HUES48 (cell line): ENCODE results near the gene HCN1.
A peak's percentile ranks its signal among the peaks of the same experiment; 100 is the strongest.

Experiments
- H3K27ac ChIP-seq: one replicate; pipeline ENCODE4 v1.7.0; 2013; ENCODE audit warnings: low read depth, low read length, inconsistent platforms
- H3K27me3 ChIP-seq: 2 replicates; pipeline ENCODE4 v1.6.1; 2013; ENCODE audit warnings: mild to moderate bottlenecking, low read length; ENCODE audit not compliant: control insufficient read depth, insufficient read depth
- H3K36me3 ChIP-seq: 2 replicates; pipeline ENCODE4 v1.6.1; 2013; ENCODE audit warnings: low read length; ENCODE audit not compliant: control insufficient read depth, insufficient read depth
- H3K4me1 ChIP-seq: 2 replicates; pipeline ENCODE4 v1.6.1; 2013; ENCODE audit warnings: mild to moderate bottlenecking, low read length; ENCODE audit not compliant: control insufficient read depth, insufficient read depth
- H3K4me3 ChIP-seq: 2 replicates; pipeline ENCODE4 v1.5.1; 2013; ENCODE audit warnings: mild to moderate bottlenecking, low read depth, low read length
- H3K9ac ChIP-seq: 2 replicates; pipeline ENCODE4 v1.6.1; 2013; ENCODE audit warnings: mild to moderate bottlenecking, low read depth, low read length, moderate library complexity
- H3K9me3 ChIP-seq: 2 replicates; pipeline ENCODE4 v1.6.1; 2013; ENCODE audit warnings: low read length; ENCODE audit not compliant: control insufficient read depth, insufficient read depth

The HCN1 gene

DNA sequence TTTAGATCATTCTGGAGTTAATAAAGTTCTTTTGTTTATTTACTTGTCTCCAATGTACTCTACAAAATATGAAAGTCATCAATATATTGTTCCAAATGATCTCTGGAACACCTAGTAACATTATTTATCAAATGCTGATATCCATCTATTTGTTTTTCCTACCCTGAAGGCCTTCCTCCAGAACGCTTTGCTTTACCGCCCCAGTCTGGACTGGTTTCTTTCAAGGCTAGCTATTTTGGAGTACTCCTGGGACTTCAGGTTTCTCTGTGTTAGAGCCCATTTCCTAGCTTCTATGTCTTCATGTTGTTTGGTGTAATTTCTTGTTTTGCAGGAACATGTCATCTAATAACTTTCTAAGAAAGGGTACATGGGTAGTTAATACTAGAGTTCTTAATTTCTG, 9.6 kb downstream of the HCN1 start:
- Histone ChIP-seq H3K9ac (no peak overlapping the region), H3K27ac (no peak overlapping the region), H3K36me3 (no peaks in the 10 kb centered on the region), H3K27me3 (no peaks in the 10 kb centered on the region), H3K4me3 (no peak overlapping the region), H3K4me1 (no peaks in the 10 kb centered on the region), H3K9me3 (no peaks in the 10 kb centered on the region)

DNA sequence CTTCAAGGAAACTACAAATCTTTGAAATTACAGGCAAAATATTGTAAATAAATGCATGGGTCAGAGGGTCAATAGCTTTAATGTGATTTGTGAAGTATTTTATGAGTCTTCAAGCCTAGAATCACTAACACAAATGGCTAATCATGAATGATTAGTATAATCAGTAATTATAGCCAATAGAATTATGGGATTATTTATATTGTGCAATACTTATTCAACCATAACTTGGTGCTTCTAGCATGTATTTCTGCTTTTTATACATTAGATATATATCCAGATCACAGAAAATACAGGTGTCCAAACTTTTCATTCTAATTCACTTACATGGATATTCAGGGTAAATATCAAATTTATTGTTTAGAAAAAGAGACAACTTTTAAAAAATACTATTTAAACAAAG, 12.1 kb downstream of the HCN1 start:
- Histone ChIP-seq H3K4me1 (no peaks in the 10 kb centered on the region; the same call in none of the 2 replicates), H3K27me3 (no peaks in the 10 kb centered on the region), H3K9ac (no peak overlapping the region), H3K4me3 (no peak overlapping the region), H3K27ac (no peak overlapping the region), H3K9me3 (no peaks in the 10 kb centered on the region), H3K36me3 (no peaks in the 10 kb centered on the region)

DNA sequence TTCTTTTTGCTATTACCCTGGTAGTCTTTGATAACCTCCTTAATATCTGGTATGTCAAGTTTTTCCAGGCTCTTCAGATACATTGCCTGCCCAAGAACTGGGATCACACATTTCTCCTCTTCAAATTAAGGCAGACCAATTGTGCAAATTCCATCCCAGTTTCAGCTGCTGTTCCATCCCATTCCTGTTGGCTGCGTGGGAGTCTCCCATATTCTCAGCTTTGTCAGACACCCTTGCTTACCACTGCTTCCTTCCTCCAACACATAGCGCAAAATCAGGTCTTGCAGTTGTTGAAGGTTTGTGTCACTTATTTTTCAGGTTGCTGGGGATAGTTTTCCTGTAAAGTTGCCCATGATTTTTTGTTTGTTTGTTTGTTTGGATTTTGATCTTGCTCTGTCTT, 15.2 kb downstream of the HCN1 start:
- Histone ChIP-seq H3K27me3 (no peaks in the 10 kb centered on the region), H3K9ac (no peak overlapping the region), H3K9me3 (no peaks in the 10 kb centered on the region), H3K27ac (no peak overlapping the region), H3K4me3 (no peak overlapping the region), H3K36me3 (no peaks in the 10 kb centered on the region), H3K4me1 (peaks cover 19% of the 10 kb centered on the region)

DNA sequence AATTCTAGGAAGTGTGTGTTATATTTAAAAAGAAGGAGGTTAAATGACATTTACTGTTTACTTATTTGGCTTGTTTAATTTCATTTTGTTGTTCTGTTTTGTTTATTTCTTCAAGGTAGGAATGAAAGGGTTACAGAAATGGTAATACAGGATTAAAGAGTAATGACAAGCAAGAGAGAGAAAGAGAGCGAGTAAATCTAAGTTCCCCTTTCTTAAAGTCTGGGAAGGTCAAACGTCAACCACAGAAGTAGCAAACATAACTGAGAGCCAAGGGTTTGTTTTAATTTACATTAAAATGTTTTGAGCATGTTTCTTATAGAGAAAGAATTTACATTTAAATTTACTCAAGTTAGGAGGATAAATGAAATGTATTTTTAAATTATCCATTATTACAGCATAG, 18.7 kb downstream of the HCN1 start:
- Histone ChIP-seq H3K9me3 (no peaks in the 10 kb centered on the region), H3K27ac (no peak overlapping the region), H3K9ac (no peak overlapping the region), H3K4me3 (no peak overlapping the region), H3K36me3 (no peaks in the 10 kb centered on the region), H3K4me1 (peaks cover 19% of the 10 kb centered on the region), H3K27me3 (no peaks in the 10 kb centered on the region)

DNA sequence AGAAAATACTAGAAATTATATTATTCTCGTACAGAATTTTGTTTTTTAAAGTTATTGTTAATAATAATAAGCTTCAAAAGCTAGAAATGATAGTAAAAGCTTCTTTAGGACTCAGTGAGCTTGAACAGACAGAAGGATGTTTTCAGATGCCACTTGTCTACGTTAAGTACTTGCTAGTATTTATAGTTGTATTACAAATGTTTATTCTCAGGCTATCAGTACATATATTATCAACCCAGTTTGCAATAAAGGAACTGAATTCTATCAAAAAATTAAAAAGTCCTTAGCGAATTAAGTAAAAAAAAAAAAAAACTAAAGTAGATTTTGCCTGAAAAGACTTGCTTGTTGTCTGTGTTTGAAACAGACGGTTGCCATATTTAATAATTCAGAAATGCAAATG, 23.9 kb downstream of the HCN1 start:
- Histone ChIP-seq H3K27ac (no peak overlapping the region), H3K4me3 (no peak overlapping the region), H3K4me1 (peaks cover 4% of the 10 kb centered on the region), H3K36me3 (no peaks in the 10 kb centered on the region), H3K27me3 (no peaks in the 10 kb centered on the region), H3K9me3 (no peaks in the 10 kb centered on the region), H3K9ac (no peak overlapping the region)

DNA sequence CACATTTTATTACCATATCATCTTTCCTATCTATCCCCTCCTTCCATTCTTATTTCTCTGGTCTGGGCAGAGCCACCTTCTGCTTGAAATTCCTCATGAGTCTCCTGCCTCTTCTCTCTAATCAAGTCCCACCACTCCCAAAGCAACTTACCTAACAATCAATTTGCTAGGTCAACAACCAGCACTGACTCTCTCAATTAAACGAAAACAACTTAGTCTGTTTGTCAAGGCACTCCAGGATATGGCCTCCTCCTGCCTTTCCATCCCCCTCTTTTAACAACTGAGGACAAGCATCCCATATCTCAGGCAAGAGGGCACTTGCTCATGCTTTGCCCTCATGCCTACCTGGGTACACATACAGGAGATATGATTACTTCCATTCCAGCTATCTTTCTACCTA, 47.4 kb downstream of the HCN1 start:
- Histone ChIP-seq H3K27ac (peak overlapping the region; percentile 3), H3K4me3 (no peak overlapping the region), H3K36me3 (no peaks in the 10 kb centered on the region)

GRCh38 chr5:45643056-45643455, 53.1 kb downstream of the HCN1 start:
- H3K27me3 ChIP-seq = no peaks in the 10 kb centered on the region
- no peaks in the 10 kb centered on the region for H3K9me3 ChIP-seq
- no peaks in the 10 kb centered on the region for H3K4me1 ChIP-seq
- H3K36me3 ChIP-seq = no peaks in the 10 kb centered on the region
- no peak overlapping the region for H3K9ac ChIP-seq
- no peak overlapping the region for H3K4me3 ChIP-seq
- H3K27ac ChIP-seq = no peak overlapping the region

More for the DNA sequence above, 47.4 kb downstream of the HCN1 start:
- Histone ChIP-seq H3K9ac (no peak overlapping the region), H3K9me3 (no peaks in the 10 kb centered on the region), H3K27me3 (no peaks in the 10 kb centered on the region), H3K4me1 (peaks cover 6% of the 10 kb centered on the region)

GRCh38 chr5:45642370-45642769, 53.8 kb downstream of the HCN1 start:
- no peak overlapping the region for H3K9ac ChIP-seq
- no peak overlapping the region for H3K4me3 ChIP-seq
- no peaks in the 10 kb centered on the region for H3K4me1 ChIP-seq
- H3K27ac ChIP-seq = no peak overlapping the region
- H3K27me3 ChIP-seq = no peaks in the 10 kb centered on the region
- H3K9me3 ChIP-seq = no peaks in the 10 kb centered on the region
- H3K36me3 ChIP-seq = no peaks in the 10 kb centered on the region

DNA sequence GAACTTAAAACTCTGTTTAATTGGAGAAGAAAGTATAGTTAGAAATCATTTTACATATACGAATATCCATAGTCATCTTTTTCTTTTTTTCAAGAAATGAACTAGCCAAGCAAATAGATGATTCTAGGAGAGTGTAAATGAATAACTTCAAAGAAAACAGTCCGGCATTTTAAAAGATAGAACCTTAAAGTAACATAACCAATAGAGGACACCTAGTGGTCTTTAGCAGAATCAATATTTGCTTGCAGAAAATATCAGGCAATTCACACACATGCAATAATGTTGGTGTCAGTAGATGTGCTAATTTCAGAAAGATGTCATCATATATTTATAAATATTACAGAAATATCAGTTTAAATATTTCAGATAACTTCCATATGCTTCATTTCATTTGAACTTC, 57.1 kb downstream of the HCN1 start:
- Histone ChIP-seq H3K36me3 (no peaks in the 10 kb centered on the region), H3K9me3 (no peaks in the 10 kb centered on the region), H3K27me3 (no peaks in the 10 kb centered on the region), H3K9ac (no peak overlapping the region), H3K27ac (no peak overlapping the region), H3K4me3 (no peak overlapping the region), H3K4me1 (no peaks in the 10 kb centered on the region)

DNA sequence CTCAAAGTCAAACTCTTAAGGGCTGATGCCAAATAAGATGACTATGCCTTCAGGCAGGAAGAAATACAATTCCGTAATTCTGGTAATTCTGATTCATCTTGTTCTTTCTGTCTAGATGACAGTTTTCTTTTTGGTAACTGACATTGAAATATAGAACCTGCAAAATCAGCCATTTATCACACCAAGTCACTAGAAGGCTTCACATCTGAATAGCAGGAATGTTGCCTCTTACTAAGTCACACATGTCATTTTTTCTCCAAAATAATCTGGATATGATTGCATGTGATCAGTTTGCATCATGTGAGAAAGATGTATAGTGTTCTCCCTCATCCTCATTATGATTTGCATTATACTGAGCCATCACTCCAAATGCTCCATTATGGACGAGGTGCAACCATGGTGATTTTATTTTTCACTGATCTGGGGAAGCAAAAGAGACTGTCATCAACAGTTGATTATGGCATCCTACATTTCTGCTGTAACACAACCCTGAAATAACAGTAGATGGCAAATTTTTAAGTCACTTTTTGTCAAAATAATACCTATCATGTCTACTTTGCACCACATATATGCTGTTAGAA, 69.0 kb downstream of the HCN1 start:
- H3K4me3 ChIP-seq = no peak overlapping the region
- H3K36me3 ChIP-seq = no peaks in the 10 kb centered on the region
- H3K9ac ChIP-seq = no peak overlapping the region
- 0 out of 2 replicates have a peak, but pooled peaks cover 3% of the 10 kb centered on the region for H3K4me1 ChIP-seq
- H3K27me3 ChIP-seq = no peaks in the 10 kb centered on the region
- H3K9me3 ChIP-seq = no peaks in the 10 kb centered on the region
- H3K27ac ChIP-seq = no peak overlapping the region

GRCh38 chr5:45623832-45624231, 72.3 kb downstream of the HCN1 start:
- Histone ChIP-seq H3K27ac (no peak overlapping the region), H3K36me3 (no peaks in the 10 kb centered on the region), H3K27me3 (no peaks in the 10 kb centered on the region), H3K9ac (no peak overlapping the region), H3K4me3 (no peak overlapping the region), H3K9me3 (no peaks in the 10 kb centered on the region), H3K4me1 (0 out of 2 replicates have a peak, but pooled peaks cover 3% of the 10 kb centered on the region)

- Histone ChIP-seq H3K9ac (no peak overlapping the region), H3K36me3 (no peaks in the 10 kb centered on the region), H3K27me3 (no peaks in the 10 kb centered on the region), H3K4me1 (peaks cover 3% of the 10 kb centered on the region; the same call in 1 of the 2 replicates), H3K4me3 (no peak overlapping the region), H3K27ac (no peak overlapping the region), H3K9me3 (no peaks in the 10 kb centered on the region)
Observed at GRCh38 chr5:45622365-45622764, 73.8 kb downstream of the HCN1 start.
